GM21528 (cell line): ENCODE measurements around the gene GRIK2.
"Not testable (repeated sequence)": the region's sequence is repeated elsewhere in the genome, so short reads cannot be mapped to it uniquely, and the experiment has no call there.

Experiments used
- ATAC-seq: cut with Tn5 transposase; IDR thresholded peaks from one replicate; pipeline ENCODE4 v1.9.1; 2021; ENCODE audit warnings: mild to moderate bottlenecking, moderate library complexity; ENCODE audit not compliant: unreplicated experiment, low FRiP score

Gene GRIK2

GRCh38 chr6:101393251-101393828, at the start of gene GRIK2:
Gene GRIK2 (plus strand): TSS chr6:101393708.
- no peak for ATAC-seq

GRCh38 chr6:101344885-101345284, 48.6 kb upstream of the GRIK2 start:
- ATAC-seq = no peak

DNA sequence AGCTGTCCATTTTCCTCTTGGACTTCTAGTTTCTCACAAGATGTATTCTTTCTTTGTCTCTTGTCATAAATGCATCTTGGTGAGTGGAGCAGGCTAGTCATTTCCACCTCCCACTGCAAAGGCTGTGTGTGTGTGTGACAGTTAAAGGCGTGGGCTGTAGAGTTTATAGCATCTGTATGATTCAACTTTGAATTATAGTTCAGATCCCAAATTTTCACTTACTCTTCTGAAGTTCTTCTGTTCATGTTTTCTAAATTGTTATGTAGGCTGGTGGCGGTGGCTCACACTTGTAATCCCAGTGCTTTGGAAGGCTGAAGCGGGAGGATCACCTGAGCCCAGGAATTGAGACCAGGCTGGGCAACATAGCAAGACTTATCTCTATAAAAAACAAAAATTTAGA, 44.7 kb upstream of the GRIK2 start:
- ATAC-seq = no peak

DNA sequence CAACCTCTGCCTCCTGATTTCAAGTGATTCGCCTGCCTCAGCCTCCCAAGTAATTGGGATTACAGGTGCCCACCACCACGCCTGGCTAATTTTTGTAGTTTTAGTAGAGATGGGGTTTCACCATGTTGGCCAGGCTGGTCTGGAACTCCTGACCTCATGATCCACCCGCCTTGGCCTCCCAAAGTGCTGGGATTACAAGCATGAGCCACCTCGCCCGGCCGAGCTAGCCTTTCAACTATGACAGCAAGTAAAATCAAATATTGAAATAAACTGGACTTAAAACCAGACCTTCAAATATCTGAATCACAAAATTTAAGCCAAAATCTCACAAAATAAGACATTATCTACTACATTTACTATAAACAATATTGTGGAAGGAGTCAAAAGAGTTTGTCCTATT, 42.9 kb upstream of the GRIK2 start:
- ATAC-seq = not testable (repeated sequence)

GRCh38 chr6:101351173-101351572, 42.3 kb upstream of the GRIK2 start:
- no peak for ATAC-seq

- no peak for ATAC-seq
Measured at GRCh38 chr6:101352316-101352715, 41.2 kb upstream of the GRIK2 start.

GRCh38 chr6:101365181-101365580, 28.3 kb upstream of the GRIK2 start:
- no peak for ATAC-seq

GRCh38 chr6:101379926-101380325, 13.6 kb upstream of the GRIK2 start:
- ATAC-seq = no peak

DNA sequence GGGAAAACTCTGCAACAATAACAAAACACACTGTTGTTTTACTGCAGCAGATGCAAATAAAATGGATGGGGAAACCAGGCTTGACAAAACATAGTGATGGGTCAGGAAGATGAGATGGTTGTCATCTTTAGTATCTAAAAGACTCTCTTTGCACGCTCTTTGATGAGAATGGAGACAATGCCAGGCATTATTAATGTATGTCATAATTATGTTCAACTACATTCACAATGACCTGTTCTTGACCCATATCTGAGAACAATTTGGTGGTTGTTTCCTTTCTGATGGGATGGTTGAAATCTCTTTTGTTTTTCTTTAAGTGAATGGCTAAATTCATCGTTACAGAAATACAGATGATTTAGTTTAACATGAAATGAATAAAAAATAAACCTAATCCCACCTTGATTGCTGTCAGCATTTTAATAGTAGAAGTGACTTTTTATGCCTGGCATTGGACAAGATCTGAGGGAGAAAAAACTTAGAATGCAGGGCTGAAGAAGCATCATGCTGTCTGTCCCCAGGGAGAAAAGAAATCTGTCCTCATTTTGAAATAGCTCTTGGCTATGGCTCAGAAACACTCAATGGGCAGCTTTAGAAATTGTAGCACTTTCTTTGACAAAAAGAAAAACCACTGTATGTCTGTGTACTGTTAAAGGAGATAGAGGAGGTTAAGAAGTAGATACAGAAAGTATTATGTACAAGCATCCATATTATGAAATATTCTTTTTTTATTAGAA, 12.4 kb upstream of the GRIK2 start:
- ATAC-seq = no peak

GRCh38 chr6:101383747-101384146, 9.8 kb upstream of the GRIK2 start:
- not testable (repeated sequence) for ATAC-seq

DNA sequence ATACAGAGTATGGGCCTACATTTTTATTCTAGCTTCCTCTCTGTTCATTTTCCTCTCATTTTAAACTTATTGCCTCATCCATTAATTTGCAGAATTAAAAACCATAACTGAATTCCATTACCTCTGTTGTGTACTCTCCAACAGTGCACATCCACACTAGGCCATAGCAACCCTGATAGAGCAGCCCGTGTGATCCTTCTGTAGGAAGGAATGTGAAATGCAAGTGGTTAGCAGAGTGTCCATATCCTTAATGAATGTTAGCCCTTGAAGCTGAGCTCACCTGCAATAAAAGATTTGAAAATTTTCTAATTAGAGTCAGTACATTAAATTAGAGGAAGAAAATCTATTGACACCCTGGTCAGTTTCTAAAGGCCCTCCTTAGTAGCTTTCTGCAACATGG, 6.5 kb upstream of the GRIK2 start:
- ATAC-seq = no peak

DNA sequence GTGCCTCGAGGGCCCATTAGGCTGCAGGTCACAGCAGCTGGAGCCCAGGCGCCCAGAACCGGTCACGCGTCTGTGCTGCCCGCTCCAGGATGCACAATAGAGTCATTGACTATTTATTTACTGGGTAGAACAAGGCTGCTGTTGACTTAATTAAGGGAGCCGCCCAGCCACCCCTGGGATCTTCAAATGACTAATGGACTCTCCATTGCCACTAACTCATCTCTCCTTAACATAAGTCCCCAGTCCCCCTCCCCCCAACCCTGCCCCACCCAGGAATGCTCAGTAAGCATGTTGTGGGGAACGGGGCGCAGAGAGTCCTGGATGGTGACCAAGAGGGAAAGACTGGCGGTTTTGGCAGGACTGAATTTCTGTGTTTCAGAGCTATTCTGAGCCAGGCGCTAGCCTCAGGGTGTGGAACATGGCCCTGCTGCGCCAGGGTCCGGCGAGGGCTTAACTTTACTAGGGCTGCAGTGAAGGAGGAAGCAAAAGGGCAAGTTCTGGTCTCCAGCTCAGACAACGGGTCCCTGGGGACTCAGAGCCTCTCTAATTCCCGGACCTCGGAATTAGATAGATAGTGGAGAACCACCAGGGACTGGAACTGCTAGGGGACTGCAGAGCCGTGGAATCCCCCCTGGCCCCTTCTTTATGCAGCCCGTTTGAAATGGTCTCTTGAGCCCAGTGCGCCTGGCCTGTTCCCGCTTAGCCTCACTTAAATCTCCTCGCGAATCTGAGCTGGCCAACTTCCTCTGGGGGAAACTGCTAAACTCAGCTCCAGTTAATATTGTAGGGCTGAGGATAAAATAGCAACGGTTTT, 1.5 kb upstream of the GRIK2 start:
- ATAC-seq = no peak

DNA sequence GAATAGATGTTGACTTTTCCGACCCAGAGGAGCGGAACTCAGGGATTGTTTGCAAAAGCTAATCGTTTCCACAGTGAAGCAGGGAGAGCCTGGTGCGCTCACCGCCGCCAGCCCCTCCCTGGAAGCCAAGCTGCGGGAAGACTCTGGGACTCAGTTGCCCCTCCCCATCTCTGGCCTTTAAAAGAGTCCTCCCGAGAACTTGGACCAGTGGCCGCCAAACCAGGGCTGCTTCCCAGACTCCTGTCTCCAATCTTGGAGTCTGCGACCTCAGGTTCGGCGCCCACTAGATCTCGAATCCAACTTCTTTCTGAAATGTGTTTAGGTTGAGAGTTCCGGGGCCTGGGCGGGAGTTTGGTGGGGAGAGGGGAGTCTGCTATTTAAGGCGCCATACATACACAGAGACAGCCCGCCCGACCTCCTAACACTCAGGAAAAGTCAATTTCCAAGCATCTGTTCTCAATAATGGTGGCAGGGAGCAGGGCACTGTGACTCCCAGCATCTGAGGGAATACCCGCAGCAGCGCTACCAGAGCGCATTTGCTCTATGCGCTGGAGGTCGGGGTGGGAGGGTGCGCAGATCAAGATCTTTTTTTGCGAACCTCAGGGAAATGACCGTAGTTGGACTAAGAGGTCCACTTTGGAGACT, 800 bp upstream of the GRIK2 start:
- ATAC-seq = no peak

DNA sequence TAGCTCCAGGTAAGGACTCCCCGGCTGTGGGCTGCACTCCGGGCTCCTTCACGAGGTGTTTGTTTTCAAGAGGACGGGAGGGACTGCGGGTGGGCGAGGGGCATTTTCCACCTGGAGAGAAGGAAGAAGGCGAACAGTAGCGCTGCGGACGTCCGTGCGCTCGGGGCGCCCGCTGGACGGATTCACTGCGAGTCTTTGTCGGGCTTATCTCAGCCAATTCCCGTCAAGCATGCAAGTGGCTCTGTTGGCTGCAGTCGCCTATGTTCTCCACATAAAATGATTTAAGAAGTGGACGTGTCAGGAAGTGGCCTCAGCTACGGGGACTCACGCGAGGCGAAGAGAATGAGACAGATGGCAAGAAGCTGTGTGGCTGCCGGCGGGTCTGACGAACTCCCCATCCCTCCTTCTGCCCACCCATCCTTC, 332 bp downstream of the GRIK2 start:
- ATAC-seq = no peak

DNA sequence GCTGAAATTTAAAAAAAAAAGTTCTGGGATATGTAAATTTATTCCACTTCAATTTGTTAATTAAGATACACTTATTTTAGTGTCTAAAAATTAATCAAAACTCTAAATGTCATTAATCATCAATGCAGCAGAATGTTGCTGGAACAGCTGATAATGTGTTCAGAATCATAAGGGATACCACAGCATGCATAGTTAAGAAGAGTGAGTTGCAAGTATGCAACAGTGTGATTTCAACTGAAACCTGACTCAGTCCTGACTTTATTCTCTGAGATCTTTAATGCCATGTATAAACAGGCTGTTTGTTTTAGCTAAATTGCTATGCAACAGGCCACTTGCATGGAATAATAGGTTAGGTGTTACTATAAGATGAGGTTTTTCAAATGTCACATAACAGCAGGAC, 1.4 kb downstream of the GRIK2 start:
- no peak for ATAC-seq

DNA sequence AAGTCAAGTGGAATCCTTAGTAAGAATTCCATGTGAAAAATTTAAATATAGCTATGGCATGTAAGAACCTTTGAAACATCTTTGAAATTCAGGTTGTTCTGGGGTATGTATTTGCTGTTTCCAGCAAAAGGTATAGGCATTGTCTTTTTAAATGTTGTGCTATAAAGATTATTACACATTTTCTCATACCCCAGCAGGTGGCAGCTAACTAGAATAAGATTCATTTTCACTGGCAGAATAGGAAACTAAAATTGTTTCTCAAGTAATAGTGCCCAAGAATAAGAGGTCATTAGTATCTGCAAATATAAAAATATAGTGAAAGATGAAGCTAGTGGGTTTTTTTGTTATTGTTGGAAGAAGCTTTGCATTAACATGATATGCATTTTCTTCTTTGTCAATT, 1.8 kb downstream of the GRIK2 start:
- no peak for ATAC-seq

DNA sequence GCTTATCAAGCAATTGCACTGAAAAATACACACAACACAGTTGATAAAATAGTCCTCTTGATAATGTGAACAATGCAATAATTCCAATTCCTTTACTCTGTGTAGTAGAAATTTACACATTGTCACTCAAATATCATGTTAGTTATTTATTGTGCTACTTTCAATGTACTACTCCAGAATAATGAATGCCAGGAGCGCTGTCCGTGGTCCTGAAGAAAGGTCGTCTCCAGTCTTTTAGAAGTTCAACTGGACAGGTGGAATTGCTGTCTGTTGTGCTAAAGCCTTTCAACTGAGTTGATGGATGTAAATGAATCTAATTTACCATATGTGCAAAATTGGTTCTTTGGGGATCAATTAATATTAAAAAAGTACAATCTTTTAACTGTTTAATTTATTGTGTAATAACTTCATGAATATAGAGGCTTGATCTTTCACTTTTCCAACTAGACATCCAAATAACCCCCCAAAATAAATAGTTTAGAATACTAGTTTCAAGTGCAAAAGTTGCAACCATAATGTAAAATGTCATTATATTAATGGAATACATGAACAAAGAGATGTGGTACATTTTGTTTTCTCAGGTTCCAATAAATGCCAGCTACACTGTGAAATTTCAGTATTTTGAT, 3.2 kb downstream of the GRIK2 start:
- ATAC-seq = no peak

- no peak for ATAC-seq
Measured at GRCh38 chr6:101397199-101397598, 3.7 kb downstream of the GRIK2 start.

- no peak for ATAC-seq
Measured at GRCh38 chr6:101398716-101399615, 5.5 kb downstream of the GRIK2 start.
